CD4-positive, alpha-beta T cell (primary cell): ENCODE results near the gene BRINP3. TPM values are rescaled to one million over a fixed set of nuclear protein-coding genes. Genes with fewer than 3 reads are reported as not detected.

Experiments used
- ATAC-seq: fragments of 200-7000 bp; cut with Tn5 transposase; one replicate; pipeline ENCODE4 v1.10.0; 2022; ENCODE audit warnings: mild to moderate bottlenecking; ENCODE audit not compliant: poor library complexity
- CTCF ChIA-PET: fragments of 350-600 bp; sonication (Branson Sonifier 250); formaldehyde crosslinking; loops from one replicate; lab custom pipeline; 2021; ENCODE audit warnings: antibody characterized with exemption, inconsistent platforms; lab: Charles Lee
- POLR2A ChIA-PET: fragments of 350-600 bp; sonication (Branson Sonifier 250); formaldehyde crosslinking; loops from one replicate; lab custom pipeline; 2021; ENCODE audit warnings: antibody characterized with exemption, inconsistent platforms; lab: Charles Lee
- DNase-seq, 14 experiments: peaks; one replicate each; pipeline ENCODE4 v3.0.0-alpha.2; 2013 to 2020; ENCODE audit warnings: mixed read lengths in 2 of 14
- H3K27ac ChIP-seq, 2 donors: one replicate each; pipeline versions ENCODE4 v1.5.1 to v1.7.0; 2013; ENCODE audit warnings: low read length in 2 of 2, low read depth in 1 of 2, mild to moderate bottlenecking in 1 of 2
- H3K27me3 ChIP-seq, 2 experiments: 1 replicate in 1 of 2; 2 replicates in 1 of 2; pipeline versions ENCODE4 v1.6.1 to v1.7.0; 2013; ENCODE audit warnings: low read length in 2 of 2, control low read depth in 1 of 2, mild to moderate bottlenecking in 1 of 2, moderate library complexity in 1 of 2; ENCODE audit not compliant: insufficient read depth in 2 of 2, control insufficient read depth in 1 of 2
- H3K36me3 ChIP-seq: one replicate; pipeline ENCODE4 v1.6.1; 2013; ENCODE audit warnings: low read length, control low read depth; ENCODE audit not compliant: insufficient read depth
- H3K4me1 ChIP-seq: one replicate; pipeline ENCODE4 v1.6.1; 2013; ENCODE audit warnings: low read length, control low read depth; ENCODE audit not compliant: insufficient read depth
- H3K4me3 ChIP-seq: one replicate; pipeline ENCODE4 v1.5.1; 2013; ENCODE audit warnings: mild to moderate bottlenecking, low read length, moderate library complexity
- H3K9me3 ChIP-seq, 2 experiments: 1 replicate in 1 of 2; 2 replicates in 1 of 2; pipeline versions ENCODE4 v1.6.1 to v1.7.0; 2013; ENCODE audit warnings: low read length in 2 of 2, mild to moderate bottlenecking in 2 of 2, control low read depth in 1 of 2, moderate library complexity in 1 of 2; ENCODE audit not compliant: control insufficient read depth in 1 of 2, insufficient read depth in 1 of 2
- H3K27ac Mint-ChIP-seq: one replicate; pipeline ENCODE4 v1.8.0; 2020; ENCODE audit warnings: mixed read lengths
- H3K27me3 Mint-ChIP-seq: one replicate; pipeline ENCODE4 v1.8.0; 2021; ENCODE audit warnings: mixed read lengths
- H3K36me3 Mint-ChIP-seq: one replicate; pipeline ENCODE4 v1.8.0; 2021; ENCODE audit warnings: low read depth, mixed read lengths
- H3K4me1 Mint-ChIP-seq: one replicate; pipeline ENCODE4 v1.8.0; 2021; ENCODE audit warnings: low read depth, mixed read lengths
- H3K4me3 Mint-ChIP-seq: one replicate; pipeline ENCODE4 v1.8.0; 2020; ENCODE audit warnings: mild to moderate bottlenecking, mixed read lengths
- H3K9me3 Mint-ChIP-seq: one replicate; pipeline ENCODE4 v1.8.0; 2020; ENCODE audit warnings: mixed read lengths
- intact Hi-C, 2 experiments: fragments of 100-400 bp; cut with DNase I in 1 of 2; cut with micrococcal nuclease in 1 of 2; formaldehyde crosslinking; loops; one replicate each; pipeline versions ENCODE4 v1.15.1 to v1.9.0; 2023 to 2025; cut with DNase I, micrococcal nuclease
- total RNA-seq, 174 experiments: library from RNA in 2 of 174; stranded (reverse) in 2 of 174; gene quantifications; one replicate each; pipeline ENCODE4 v1.2.3 and lab custom pipeline; 2021 to 2026
- TF ChIP-seq, protein P1 (sequence below): fragments of 200-600 bp; IDR thresholded peaks from one replicate; pipeline ENCODE4 v1.8.0; 2022; ENCODE audit warnings: antibody characterized with exemption, mild to moderate bottlenecking

Gene BRINP3
- total RNA-seq, 2 experiments from 2014 or later: not detected

- no peaks in the 10 kb centered on the region for H3K4me1 ChIP-seq
- Mint-ChIP-seq H3K4me1 (peaks cover 11% of the 10 kb centered on the region), H3K27me3 (peaks cover 48% of the 10 kb centered on the region), H3K4me3 (no peak overlapping the region), H3K27ac (no peak overlapping the region), H3K36me3 (no peaks in the 10 kb centered on the region), H3K9me3 (peaks cover 4% of the 10 kb centered on the region)
- DNase-seq (no peak), ATAC-seq (no peak)
- intact Hi-C loops: no loop called here
- ChIA-PET POLR2A (no interaction called here), CTCF (no interaction called here)
- H3K9me3 ChIP-seq: peaks cover 0 to 14% of the 10 kb centered on the region in 2 experiments
- TF ChIP-seq, protein P1, sequence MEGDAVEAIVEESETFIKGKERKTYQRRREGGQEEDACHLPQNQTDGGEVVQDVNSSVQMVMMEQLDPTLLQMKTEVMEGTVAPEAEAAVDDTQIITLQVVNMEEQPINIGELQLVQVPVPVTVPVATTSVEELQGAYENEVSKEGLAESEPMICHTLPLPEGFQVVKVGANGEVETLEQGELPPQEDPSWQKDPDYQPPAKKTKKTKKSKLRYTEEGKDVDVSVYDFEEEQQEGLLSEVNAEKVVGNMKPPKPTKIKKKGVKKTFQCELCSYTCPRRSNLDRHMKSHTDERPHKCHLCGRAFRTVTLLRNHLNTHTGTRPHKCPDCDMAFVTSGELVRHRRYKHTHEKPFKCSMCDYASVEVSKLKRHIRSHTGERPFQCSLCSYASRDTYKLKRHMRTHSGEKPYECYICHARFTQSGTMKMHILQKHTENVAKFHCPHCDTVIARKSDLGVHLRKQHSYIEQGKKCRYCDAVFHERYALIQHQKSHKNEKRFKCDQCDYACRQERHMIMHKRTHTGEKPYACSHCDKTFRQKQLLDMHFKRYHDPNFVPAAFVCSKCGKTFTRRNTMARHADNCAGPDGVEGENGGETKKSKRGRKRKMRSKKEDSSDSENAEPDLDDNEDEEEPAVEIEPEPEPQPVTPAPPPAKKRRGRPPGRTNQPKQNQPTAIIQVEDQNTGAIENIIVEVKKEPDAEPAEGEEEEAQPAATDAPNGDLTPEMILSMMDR: no peak
- peaks cover 0 to 12% of the 10 kb centered on the region in 2 experiments for H3K27me3 ChIP-seq
- H3K27ac ChIP-seq: no peak overlapping the region
- no peak overlapping the region for H3K4me3 ChIP-seq
- H3K36me3 ChIP-seq: no peaks in the 10 kb centered on the region
Observed at GRCh38 chr1:190476321-190476720, 1.3 kb downstream of the BRINP3 start.

DNA sequence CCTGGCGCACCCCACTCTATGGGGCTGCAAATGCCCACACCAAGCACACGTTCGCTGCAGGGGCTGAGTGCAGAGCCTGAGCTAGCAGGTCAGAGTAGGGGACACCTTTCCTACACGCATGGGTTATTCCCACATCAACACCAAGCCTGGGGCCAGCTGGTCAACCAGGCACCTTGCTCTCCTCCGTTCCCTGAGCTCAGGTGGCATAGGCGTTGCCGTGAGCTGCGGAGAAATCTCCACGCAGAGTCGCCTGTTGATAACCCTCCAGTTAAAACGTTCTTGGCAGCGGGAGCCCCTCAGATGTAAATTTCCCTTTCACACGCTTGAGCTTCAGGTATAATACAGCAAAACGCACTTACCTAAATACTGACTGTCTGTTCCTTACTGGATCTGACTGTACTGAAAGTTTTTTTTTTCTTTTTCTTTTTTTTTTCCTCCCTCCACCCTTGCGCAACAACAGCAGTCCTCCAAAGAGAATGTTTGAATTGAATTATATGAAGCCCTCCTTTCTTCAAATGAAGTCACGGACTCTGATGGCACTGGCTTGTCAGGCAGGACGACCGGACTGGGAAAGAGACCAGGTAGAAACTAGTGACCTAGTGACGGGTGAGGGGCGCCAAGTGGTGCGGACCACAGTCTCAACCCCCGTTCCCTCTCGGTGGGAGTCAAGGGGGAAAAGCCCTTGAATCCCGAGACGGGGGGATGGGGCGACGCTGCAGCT, 2.1 kb downstream of the BRINP3 start:
- H3K27me3 Mint-ChIP-seq: peaks cover 48% of the 10 kb centered on the region
- DNase-seq: no peak
- H3K9me3 Mint-ChIP-seq: peaks cover 4% of the 10 kb centered on the region
- Histone ChIP-seq H3K27ac (no peak overlapping the region), H3K9me3 (peaks cover 0 to 14% of the 10 kb centered on the region in 2 experiments), H3K4me3 (no peak overlapping the region), H3K27me3 (peaks cover 0 to 12% of the 10 kb centered on the region in 2 experiments), H3K4me1 (no peaks in the 10 kb centered on the region), H3K36me3 (no peaks in the 10 kb centered on the region)
- no peaks in the 10 kb centered on the region for H3K36me3 Mint-ChIP-seq
- intact Hi-C loops: no loop called here
- no peak for ATAC-seq
- no peak overlapping the region for H3K4me3 Mint-ChIP-seq
- no peak overlapping the region for H3K27ac Mint-ChIP-seq
- TF ChIP-seq, protein P1: no peak
- POLR2A ChIA-PET: no interaction called here
- CTCF ChIA-PET: no interaction called here
- peaks cover 11% of the 10 kb centered on the region for H3K4me1 Mint-ChIP-seq

DNA sequence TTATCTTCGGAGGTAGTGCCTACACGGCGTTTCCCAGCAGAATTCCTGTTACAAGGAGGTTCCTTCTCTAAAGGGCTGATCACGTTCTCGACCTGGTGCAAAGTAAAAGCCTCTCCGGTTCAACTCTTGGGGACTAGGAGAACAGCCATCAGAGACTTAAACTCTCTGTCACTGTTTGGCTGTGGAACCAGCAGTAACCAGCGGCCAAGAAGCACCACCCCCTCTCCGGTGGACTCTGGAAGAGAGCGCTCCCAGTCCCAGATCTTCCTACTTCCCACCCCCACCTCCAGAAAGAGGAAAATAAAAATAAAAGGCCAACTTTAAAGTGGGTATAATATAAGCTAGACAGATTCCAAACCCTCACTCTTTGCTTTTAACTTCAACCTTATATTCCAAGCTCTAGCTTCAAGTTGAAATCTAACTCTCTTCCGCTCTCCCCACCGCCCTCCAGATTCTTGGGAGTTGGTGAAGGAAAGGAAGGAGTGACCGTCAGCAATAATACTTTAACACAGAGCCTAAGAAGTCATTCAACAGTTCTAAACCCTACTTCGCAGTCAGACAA, 2.9 kb downstream of the BRINP3 start:
- ATAC-seq (no peak), DNase-seq (no peak)
- no peaks in the 10 kb centered on the region for H3K36me3 ChIP-seq
- peaks cover 11% of the 10 kb centered on the region for H3K4me1 Mint-ChIP-seq
- peaks cover 0 to 12% of the 10 kb centered on the region in 2 experiments for H3K27me3 ChIP-seq
- H3K36me3 Mint-ChIP-seq: no peaks in the 10 kb centered on the region
- no peak overlapping the region for H3K27ac ChIP-seq
- peaks cover 4% of the 10 kb centered on the region for H3K9me3 Mint-ChIP-seq
- peaks cover 43% of the 10 kb centered on the region for H3K27me3 Mint-ChIP-seq
- POLR2A ChIA-PET: no interaction called here
- H3K27ac Mint-ChIP-seq: no peak overlapping the region
- intact Hi-C loops: no loop called here
- CTCF ChIA-PET: no interaction called here
- no peaks in the 10 kb centered on the region for H3K4me1 ChIP-seq
- peaks cover 0 to 14% of the 10 kb centered on the region in 2 experiments for H3K9me3 ChIP-seq
- H3K4me3 ChIP-seq: no peak overlapping the region
- H3K4me3 Mint-ChIP-seq: no peak overlapping the region
- TF ChIP-seq, protein P1: no peak
